Bone marrow (tissue), 2 donors: Measurements from ENCODE around the gene EDDM3A.
"Not testable (repeated sequence)": the region's sequence is repeated elsewhere in the genome, so short reads cannot be mapped to it uniquely, and the experiment has no call there.

Experiments used
- DNase-seq, 2 donors: peaks; one replicate each; lab custom pipeline; 2025; lab: John Stamatoyannopoulos, UW

The EDDM3A gene, protein sequence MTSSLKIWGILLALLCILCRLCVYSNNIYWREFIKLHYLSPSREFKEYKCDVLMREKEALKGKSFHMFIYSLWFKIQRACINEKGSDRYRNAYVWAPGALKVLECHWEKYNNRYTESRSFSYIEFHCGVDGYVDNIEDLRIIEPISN

DNA sequence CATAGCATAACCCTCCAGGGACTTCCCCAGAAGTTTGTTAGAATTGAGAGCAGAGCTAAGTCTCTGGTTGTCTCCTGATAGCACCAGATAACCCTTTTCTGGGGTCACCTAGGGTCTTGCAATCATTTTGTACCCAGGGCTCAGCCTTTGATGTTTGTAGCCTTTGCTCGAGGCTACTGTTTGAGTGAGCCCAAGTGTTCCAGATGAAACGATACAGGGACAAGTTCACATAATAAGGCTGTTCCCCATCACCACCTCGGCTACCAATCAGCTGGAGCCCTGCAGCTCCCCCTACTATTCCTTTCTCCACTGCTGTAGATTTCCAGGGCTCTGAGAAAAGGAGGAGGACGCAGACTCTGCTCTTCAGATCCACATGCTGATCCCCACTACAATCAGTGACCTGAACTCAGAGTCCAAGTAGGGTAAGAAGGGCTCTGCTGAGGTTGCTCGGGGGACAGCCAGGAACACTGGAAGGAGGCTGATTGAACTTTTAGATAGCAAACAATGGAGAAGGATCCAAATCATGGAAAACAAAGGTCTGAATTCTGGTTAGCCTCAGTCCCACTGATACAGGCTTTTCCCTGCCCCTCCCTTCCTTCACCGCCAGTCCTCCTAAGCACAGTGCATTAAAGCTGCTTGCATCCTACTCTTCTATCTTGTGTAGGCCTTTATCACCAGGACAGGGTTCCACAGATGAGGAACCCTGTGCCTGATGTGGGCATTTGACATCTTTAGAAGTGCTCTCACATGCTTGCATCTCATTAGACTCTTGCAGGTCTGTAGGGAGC is at the start of gene EDDM3A:
EDDM3A (plus strand) TSS at position 317 of the 788 bp plus-strand sequence. CDS start 1,694 bp downstream, outside the sequence.
- no peak for DNase-seq

DNA sequence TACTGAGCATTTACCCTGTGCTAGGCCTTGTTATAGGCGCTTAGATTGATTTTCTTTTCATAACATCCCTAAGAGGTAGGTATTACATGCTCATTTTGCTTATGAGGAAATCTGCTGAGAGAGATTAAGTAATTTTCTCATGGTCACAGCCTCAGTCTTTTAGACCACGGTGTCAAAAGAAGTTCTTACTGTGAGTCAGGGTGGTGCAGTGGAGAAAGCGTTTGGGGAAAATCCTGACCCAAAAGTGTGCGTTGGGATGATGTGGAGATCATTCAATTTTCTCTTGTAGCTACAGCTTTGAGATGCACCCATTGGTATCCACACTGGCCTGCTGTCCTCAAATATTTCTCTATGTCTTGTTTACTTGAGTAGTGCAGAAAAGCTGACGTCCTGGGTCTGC is 48.9 kb upstream of the EDDM3A start:
- DNase-seq = no peak

DNA sequence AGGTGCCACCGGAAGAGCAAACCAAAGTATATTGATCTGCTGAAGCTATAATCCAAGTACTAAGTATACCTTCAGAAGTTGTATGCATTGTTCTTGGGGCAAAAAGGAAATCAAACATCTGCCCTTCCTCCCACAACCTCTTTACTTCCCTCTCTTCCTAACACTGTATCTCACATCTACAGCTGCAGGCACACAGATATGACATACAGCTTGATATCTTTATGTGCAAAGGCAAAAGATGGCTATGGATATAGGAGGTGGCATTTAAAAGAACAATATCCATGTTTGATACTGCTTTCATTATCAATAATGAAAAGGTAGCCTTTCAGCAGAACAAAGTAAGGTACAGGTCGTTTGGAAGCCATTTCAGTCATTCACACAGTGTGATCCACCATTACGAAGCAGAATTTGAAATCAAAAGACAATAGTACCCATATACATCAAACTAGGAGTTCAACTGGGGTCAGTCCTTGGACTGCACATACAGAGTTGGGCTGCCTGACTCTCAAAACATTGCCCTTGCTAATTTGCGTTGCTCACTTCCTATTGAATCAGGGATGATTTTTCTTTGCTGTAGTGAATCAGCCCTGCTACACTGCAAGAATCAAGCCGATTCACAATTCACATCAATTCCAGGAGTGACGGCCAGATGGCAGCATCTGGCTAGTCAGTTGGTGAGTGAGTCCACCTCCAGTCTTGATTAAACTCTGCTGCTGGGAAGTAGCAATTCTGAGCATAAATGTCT is 48.2 kb upstream of the EDDM3A start:
- peak; percentile 11 to 50 for DNase-seq

DNA sequence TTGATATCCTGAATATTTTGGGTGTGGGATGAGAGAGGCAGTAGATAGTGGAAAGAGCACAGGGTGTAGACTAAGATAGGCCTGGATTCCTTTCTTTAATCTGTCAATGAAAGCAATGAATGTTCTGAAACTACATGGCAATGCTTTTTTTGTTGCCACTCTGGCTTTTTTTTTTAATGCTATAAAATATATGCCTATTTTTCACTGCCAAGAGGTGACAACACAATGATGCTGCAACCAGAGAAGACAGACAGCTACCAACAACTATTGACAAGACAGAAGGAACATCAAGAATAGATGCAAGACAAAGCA is 47.7 kb upstream of the EDDM3A start:
- no peak for DNase-seq

DNA sequence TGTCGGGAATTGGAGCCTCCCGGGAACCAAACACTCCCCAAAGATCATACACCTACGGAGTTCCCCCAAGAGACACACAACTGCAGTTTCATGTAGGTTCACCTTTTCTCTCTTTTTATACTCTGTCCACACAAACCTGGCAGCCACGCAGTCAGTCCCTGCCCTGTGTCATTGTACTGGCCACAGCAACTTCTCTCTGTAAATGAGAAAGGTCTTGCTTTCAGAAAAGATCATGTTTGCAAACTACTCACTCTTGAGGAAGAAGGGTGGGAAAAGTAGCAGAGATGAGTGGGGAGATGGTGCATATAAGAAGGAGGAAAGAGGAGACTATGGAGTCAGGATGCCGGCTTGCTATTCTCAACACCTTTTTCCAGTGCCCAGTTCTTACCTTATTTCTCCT is 46.8 kb upstream of the EDDM3A start:
- no peak for DNase-seq

DNA sequence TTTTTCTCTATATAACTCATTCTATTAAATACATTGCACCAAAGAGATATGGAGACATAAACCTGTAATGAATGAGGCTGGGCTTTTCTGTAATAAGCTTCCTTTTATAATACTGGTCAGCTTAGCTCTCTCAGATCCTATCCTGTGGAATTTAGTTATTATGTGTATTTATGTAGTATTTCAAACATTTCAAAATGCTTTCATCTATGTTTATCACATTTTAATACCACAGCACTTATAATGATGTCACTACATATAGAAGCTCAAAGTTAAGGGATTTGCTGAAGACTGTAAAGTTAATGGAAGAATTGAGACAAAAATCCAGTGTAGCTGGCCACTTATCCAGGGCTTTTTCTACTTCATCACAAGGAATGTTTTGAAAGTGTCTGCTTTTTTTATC is 45.8 kb upstream of the EDDM3A start:
- no peak for DNase-seq

DNA sequence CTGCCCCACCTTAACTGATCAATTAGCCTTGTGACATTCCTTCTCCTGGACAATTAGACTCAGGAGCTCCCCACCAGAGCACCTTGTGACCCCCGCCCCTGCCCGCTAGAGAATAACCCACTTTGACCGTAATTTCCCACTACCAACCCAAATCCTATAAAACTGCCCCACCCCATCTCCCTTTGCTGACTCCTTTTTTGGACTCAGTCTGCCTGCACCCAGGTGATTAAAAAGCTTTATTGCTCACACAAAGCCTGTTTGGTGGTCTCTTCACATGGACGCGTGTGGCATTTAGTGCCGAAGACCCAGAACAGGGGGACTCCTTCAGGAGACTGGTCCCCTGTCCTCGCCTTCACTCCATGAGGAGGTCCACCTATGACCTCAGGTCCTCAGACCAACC is 44.7 kb upstream of the EDDM3A start:
- DNase-seq = not testable (repeated sequence)

DNA sequence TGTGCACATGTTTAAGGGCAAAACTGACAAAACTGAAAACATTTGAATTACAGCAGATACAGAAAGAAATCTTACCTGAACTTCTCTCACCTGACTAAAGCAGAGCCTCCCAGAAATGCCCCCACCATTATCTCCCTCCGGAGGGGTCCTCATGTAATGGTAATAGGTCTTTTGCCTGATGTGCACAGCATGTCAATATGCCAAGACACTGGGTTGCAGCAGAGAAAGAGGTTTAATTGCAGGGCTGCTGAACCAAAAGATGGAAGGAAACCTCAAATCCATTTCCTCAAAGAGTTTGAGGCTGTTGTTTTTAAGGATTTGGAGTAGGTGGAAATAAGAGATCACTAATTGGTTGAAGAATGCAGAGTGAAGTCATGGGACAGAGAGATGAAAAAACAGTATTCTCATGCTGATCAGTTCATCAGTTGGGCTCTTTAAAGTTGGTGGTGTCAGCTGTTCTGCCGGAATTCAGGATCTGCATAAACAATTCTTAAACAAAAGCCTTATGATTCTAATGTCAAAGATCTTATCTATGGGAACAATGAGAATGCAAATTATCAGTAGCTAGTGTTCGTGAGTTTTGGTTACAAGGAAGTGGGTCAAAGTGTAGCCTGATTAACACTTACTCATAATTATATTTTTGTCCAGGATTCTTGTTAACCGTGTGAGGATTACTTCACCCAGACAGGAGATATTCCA is 38.9 kb upstream of the EDDM3A start:
- DNase-seq = no peak

DNA sequence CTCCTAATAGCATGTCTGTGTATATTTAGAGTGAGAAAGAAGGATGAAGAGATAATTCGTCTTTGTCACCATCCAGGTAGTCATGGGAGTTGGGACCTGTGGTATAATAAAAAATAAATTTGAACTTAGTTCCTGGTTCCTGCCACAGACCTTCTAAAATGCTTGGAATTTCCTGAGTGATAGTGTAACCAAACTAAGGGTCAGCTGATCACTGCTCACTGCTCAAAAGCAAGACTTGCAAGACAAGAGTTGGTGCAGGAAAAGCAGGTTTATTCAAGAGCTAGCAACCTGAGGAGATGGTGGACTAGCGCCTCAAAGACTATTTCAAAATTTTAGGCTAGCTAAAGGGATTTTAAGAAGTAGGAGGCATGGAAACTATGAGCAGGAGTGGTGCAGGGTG is 38.1 kb upstream of the EDDM3A start:
- no peak for DNase-seq

DNA sequence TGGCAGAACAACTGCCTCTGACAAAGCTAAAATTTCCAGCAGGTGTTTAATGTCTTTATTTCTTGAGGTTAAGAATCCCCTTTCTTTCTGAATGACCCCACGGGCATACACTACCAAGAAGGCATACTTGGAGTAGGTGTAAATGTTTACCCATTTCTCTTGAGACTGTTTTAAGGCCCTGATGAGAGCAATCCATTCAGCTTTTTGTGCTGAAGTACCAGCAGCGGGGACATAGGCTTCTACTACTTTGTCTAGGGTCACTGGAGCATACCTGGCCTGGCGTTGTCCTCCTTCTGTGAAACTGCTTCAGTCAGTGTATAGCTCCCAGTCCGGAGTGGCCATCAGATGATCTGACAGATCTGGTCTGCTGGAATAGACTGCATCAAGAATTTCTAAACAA is 34.4 kb upstream of the EDDM3A start:
- DNase-seq = no peak

DNA sequence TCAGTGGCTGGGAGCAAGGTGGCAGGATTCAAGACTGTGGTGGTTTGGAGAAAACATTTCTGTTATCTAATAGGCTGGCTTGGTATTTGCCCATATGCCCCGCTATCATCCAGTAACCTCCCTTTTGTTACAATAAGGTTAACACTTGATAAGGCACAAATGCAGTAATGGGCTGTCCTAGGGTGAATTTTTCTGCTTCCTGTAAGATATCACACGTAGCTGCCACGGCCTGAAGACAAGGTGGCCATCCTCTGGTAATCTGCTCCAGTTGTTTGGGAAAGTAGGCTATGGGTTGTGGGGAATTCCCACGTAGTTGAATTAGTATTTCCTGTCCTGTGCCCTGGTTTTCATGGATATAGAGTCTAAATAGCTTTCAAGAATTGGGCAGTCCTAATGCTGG is 34.0 kb upstream of the EDDM3A start:
- no peak for DNase-seq

DNA sequence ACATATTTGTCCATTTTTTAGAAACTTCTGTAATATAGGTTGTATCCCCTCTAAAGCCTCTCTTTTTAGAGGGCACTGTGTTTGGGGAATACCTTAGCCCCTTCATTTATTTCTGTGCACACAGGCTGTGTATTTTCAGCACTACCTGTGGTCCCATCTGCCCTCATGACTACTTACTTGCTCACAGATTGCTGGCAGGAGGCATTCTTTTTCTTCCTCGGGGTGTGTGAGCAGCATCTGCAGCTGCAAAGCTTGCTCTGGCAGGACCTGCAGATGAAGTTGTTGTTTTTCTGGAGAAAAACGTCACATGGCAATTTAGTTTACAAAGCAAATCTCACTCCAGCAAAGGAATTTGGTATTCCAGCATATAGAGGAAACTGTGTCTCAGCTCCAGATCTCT is 32.8 kb upstream of the EDDM3A start:
- no peak for DNase-seq

DNA sequence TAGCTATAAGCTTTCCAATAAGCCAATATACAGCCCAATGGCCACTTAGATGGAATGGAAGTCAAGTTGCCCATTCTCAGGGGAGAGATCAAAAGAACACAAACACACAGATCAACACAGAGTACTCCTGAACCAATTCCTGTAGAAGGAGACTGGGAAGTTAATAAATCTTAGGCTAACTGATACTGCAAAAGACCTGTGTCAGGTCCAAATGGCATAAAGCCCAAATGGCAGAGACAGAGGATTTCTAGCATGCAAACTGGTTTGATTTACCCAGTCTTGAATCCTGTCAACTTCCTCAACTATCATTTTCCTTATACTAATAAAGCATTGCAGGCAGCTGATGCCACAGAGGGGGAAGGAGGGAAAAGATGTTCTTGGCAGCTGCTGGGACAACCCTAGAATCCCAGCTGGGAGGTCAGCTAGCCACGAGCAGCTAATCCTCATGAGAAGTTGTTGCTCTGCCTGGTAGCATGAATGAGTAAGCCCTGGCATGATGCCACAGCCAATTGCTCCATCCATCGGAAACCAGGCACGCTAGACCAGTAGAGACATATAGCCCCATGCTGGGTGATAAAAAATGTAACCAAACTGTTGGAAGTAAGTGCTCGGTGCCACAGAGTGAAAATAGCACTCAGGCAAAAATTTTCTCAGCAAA is 31.0 kb upstream of the EDDM3A start:
- DNase-seq = peak in 1 of 2 donors; percentile 63

DNA sequence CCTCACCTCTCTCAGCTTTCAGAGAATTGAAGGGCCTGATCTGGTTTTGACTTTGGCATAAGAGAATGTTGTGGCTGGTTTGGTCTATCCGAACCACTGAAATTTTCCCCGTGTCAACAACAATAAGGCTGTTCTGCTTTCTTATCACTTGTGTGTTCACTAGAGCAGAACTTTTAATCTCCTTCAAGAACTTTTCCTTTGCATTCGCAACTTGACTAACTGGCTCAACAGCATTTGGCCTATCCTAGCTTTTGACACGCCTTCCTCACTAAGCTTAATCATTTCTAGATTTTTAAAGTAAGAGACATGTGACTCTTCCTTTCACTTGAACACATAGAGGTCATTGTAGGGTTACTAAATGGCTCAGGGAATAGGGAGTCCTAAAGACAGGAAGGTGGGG is 25.9 kb upstream of the EDDM3A start:
- no peak for DNase-seq

DNA sequence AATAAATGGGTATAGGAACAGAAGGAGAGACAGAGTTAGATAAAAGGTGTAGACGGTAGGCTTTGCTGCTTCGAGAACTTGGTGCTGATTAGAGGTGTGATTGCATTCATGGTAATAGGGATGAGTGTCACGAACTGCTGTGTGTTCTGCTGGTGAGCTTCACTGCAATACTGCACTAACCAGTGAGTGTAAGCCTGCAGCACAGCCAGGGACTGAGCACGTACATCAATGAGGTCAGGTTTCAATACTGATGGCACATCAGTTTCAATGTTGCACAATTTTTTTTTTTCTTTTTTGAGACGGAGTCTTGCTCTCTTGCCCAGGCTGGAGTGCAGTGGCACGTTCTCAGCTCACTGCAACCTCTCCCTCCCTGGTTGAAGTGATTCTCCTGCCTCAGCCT is 24.9 kb upstream of the EDDM3A start:
- no peak for DNase-seq

DNA sequence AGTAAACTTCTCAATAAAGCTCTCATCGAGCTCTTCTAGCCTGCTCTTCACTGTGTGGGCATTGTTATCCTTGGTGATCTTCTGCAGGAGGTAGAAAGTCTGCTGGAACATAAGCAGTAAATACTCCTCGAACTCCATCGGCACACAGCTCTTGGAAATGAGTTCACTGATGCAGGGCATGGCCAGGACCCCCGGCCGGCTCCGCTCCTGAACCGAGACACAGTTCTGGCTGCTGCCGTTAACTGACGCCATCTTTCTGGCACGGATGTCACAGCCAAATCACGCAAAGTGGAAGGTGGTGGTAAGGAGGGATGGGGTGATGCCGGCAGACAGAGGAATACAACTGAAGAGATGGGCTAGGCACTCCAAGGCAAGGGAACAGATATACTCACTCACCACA is 23.7 kb upstream of the EDDM3A start:
- DNase-seq = no peak

DNA sequence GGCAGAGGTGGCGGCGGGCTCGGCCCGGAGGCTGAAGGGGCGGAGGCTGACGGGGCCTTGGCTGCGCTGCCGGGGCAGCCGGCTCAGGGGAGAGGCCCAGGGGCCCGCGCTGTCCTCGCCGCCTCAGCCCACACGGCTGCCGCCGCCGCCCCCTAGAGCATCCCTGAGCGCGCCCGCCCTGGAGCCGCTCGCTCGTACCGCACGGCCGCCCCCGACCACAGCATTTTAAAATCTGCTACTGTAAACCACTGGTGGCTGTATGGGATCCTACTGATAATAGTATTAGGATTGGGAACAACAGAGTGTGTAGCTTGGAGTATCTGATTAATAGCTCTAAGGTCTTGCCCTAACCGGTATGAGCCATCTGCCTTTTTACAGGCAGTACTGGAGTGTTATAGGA is 22.2 kb upstream of the EDDM3A start:
- no peak for DNase-seq

DNA sequence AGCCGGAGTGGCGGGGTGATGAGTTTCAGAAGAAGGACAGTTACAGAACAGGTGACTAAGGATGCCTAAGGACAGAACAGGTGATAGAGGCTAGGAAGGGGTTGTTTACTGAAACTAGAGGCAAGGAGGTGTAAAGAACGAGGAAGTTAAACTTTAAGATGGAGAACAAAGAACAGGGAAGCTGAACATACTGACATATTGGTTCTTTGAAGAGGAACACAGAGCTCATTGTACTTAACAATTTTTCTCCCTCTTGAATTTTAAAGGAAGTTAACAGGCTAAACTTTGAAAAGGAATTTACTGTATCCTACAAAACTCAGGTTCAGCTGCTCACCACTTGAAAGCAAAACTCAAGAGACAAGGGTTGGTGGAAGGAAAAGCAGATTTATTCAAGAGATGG is 19.6 kb upstream of the EDDM3A start:
- DNase-seq = not testable (repeated sequence)

DNA sequence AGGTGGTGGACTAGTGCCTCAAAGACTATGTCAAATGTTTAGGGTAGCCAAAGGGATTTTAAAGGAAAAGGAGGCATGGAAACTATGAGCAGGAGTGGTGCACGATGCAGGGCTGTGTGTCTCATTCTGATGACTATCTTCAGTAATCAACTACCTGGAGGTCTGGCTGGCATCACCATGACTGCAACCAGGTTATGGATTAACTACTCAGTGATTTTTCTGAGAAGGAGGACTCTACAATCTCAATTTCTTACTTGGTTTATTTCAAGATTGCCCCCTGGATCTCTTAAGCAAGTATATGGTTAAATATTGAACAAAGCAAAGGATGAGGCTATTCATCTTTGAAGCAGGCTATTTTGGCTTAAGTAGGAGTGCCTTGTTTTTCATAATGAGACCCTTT is 19.2 kb upstream of the EDDM3A start:
- no peak for DNase-seq

DNA sequence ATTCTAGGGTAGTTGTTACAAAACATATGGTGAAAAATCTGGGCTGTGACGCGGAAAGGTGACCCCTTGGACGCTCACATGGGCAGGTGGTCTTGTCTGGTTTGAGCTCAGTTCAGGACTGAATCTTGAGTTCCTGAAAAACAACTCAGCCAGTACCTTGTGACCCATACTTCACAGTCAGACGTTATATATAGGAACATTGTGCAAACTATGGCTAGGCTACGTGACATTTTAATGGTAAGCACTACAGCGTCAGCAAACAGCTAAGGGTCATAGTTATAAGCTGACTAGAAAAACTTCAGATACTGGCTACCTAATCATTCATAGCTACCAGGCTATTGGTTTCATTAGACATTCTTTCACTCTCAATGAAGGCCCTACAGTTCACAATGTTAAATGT is 14.8 kb upstream of the EDDM3A start:
- DNase-seq = no peak

DNA sequence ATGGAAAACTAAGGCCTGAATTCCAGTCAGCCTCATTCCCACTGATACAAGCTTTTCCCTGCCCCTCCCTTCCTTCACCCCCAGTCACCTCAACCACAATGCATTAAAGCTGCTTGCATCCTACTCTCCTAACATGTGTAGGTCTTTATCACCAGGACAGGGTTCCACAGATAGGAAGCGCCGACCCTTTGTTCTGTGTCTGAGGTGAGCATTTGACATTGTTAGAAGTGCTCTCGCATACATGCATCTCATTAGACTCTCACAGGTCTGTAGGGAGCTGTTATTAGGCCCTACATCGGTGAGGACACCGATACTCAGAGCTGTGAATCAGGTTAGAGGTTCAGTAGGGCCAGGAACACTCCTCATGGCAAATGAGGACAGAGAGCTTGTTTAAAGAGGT is 13.2 kb upstream of the EDDM3A start:
- no peak for DNase-seq

DNA sequence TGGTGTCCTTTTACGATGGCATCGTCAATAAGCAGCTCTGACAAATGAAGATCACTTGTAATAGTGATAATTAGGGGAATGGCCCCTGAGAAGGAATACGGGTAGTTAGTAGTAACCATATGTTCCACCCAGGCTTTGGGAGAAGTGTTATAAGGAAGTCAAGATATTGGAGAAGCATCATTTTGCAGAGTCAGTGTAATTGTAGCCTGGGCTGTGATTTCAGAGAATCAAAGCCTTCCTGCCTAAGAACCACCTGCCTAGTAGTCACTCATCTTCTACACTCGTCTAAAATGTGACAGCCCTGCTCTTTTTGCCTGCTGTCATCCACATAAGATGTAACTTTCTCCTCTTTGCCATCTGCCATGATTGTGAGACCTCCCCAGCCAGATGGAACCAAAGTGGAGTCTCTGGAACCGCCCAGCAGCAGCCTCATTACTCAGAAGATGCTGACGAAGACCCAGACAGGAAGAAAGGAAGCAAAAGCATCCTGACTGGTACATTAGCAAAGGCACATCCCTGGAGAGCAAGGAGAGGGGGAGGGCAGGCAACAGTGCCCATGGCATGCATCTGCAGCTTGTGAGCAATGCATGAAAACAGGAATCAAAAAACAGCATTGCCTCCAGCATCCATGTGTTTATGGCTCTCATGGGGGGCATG is 12.6 kb upstream of the EDDM3A start:
- DNase-seq = no peak
